ENCODE results near the gene SHFL. TPM values are rescaled to one million over a fixed set of nuclear protein-coding genes. Genes with fewer than 3 reads are reported as not detected.
A peak's percentile ranks its signal among the peaks of the same experiment; 100 is the strongest.

SHFL gene
- total RNA-seq, 1 donor from 2014 or later, result 44.6 TPM

GRCh38 chr19:10087296-10088061 is 1.4 kb downstream of the SHFL start:
- no peak for DNase-seq (ENCODE audit: low spot score)

- no peak for DNase-seq (ENCODE audit: low spot score)
These were observed 2.9 kb downstream of the SHFL start for GRCh38 chr19:10088949-10089554.

- no peak for DNase-seq (ENCODE audit: low spot score)
These were observed 3.8 kb downstream of the SHFL start for GRCh38 chr19:10089801-10090375.

- no peak for DNase-seq (ENCODE audit: low spot score)
These were observed 5.2 kb downstream of the SHFL start for GRCh38 chr19:10091370-10091687.

- DNase-seq (ENCODE audit: low spot score), result no peak
These were observed 6.0 kb downstream of the SHFL start for GRCh38 chr19:10091895-10092641.

- no peak for DNase-seq (ENCODE audit: low spot score)
These were observed 6.7 kb downstream of the SHFL start for GRCh38 chr19:10092648-10093294.

GRCh38 chr19:10093295-10094186 is 7.4 kb downstream of the SHFL start:
- DNase-seq (ENCODE audit: low spot score), result no peak

GRCh38 chr19:10095622-10095947 is 9.5 kb downstream of the SHFL start:
- DNase-seq (ENCODE audit: low spot score), result no peak

GRCh38 chr19:10095948-10096614 is 10.0 kb downstream of the SHFL start:
- peak; percentile 89 for DNase-seq (ENCODE audit: low spot score)

GRCh38 chr19:10096615-10096963 is 10.5 kb downstream of the SHFL start:
- no peak for DNase-seq (ENCODE audit: low spot score)

- no peak for DNase-seq (ENCODE audit: low spot score)
These were observed 14.2 kb downstream of the SHFL start for GRCh38 chr19:10100163-10100785.

- no peak for DNase-seq (ENCODE audit: low spot score)
These were observed 16.7 kb downstream of the SHFL start for GRCh38 chr19:10102787-10103236.

GRCh38 chr19:10104130-10104513 is 18.0 kb downstream of the SHFL start:
- DNase-seq (ENCODE audit: low spot score), result no peak

- DNase-seq (ENCODE audit: low spot score), result no peak
These were observed 18.8 kb downstream of the SHFL start for GRCh38 chr19:10104665-10105508.

- DNase-seq (ENCODE audit: low spot score), result no peak
These were observed 19.5 kb downstream of the SHFL start for GRCh38 chr19:10105509-10106099.

GRCh38 chr19:10106100-10106936 is 20.2 kb downstream of the SHFL start, which contains the start of gene PPAN:
Gene PPAN, plus strand, starts transcription at chr19:10106362. Its CDS starts 33 bp downstream, at chr19:10106395.
- DNase-seq (ENCODE audit: low spot score), result peak; percentile 98

GRCh38 chr19:10107254-10107653 is 21.1 kb downstream of the SHFL start:
- DNase-seq (ENCODE audit: low spot score), result no peak
